Vein endothelial cell (primary cell): Measurements from ENCODE around the gene CA11. TPM values are rescaled to one million over a fixed set of nuclear protein-coding genes. Genes with fewer than 3 reads are reported as not detected.

ENCODE experiments used
- total RNA-seq: library from RNA; depleted of rRNA; stranded (reverse); fragments of >200 nt; gene quantifications from 2 replicates; pipeline ENCODE4 v1.2.3, GENCODE V29; 2012

CA11 gene
- 1.3 and 2.0 TPM in 2 replicates for total RNA-seq

GRCh38 chr19:48646001-48646721 is at the start of gene CA11:
Gene CA11 (minus strand): TSS chr19:48646187. CDS start chr19:48645632, 555 bp downstream.

GRCh38 chr19:48672994-48673393 is 27.0 kb upstream of the CA11 start, which contains the start of gene NTN5:
Gene NTN5 (minus strand): TSS chr19:48673017. CDS start chr19:48670986, 2,031 bp downstream.

GRCh38 chr19:48636859-48637448 is 9.0 kb downstream of the CA11 start, which contains the start of gene DBP:
Gene DBP (minus strand): TSS chr19:48637379. CDS start chr19:48636994, 385 bp downstream.

GRCh38 chr19:48618916-48619691 is 26.9 kb downstream of the CA11 start, which contains the start of the genes RPL18 and SPHK2:
Gene RPL18 (minus strand): TSS chr19:48619178. CDS start chr19:48619143, 35 bp downstream.
Gene SPHK2 (plus strand): TSS chr19:48619506. CDS start chr19:48620515, 1,009 bp downstream.

GRCh38 chr19:48614436-48615230 is 31.4 kb downstream of the CA11 start, which contains the start of gene FAM83E:
Gene FAM83E (minus strand): TSS chr19:48615076. CDS start chr19:48613372, 1,704 bp downstream.

GRCh38 chr19:48606463-48607358 is 39.3 kb downstream of the CA11 start, which contains the start of gene SPACA4:
Gene SPACA4 (plus strand): TSS chr19:48606742. CDS start chr19:48606979, 237 bp downstream.

Other genes with a start within 250 kb of the CA11 start
- gene GRWD1, start 200.2 kb downstream of the CA11 start, total RNA-seq: 43.8 and 59.7 TPM in 2 replicates
- 0.33 and 0.76 TPM in 2 replicates for gene KCNJ14, start 190.6 kb downstream of the CA11 start, total RNA-seq
- gene CYTH2, start 176.8 kb downstream of the CA11 start, total RNA-seq: 87.2 and 90.8 TPM in 2 replicates
- gene LMTK3, start 134.4 kb downstream of the CA11 start, total RNA-seq: under 0.01 and 0.10 TPM in 2 replicates
- gene SULT2B1, start 94.0 kb downstream of the CA11 start, total RNA-seq: not detected in 2 replicates
- gene SPACA4, start 39.4 kb downstream of the CA11 start, total RNA-seq: not detected in 2 replicates
- 0.33 TPM in 1 of 2 replicates, not detected in the other for gene FAM83E, start 31.1 kb downstream of the CA11 start, total RNA-seq
- gene RPL18, start 27.0 kb downstream of the CA11 start, total RNA-seq: 1,820 and 2,339 TPM in 2 replicates
- 11.4 and 15.2 TPM in 2 replicates for gene SPHK2, start 26.7 kb downstream of the CA11 start, total RNA-seq
- 0.57 and 2.0 TPM in 2 replicates for gene DBP, start 8.8 kb downstream of the CA11 start, total RNA-seq
- gene NTN5, start 26.8 kb upstream of the CA11 start, total RNA-seq: not detected in 2 replicates
- gene FUT2, start 49.8 kb upstream of the CA11 start, total RNA-seq: not detected in 2 replicates
- 0.33 and 0.38 TPM in 2 replicates for gene MAMSTR, start 73.5 kb upstream of the CA11 start, total RNA-seq
- gene RASIP1, start 94.4 kb upstream of the CA11 start, total RNA-seq: 88.4 and 127 TPM in 2 replicates
- under 0.01 and 0.29 TPM in 2 replicates for gene IZUMO1, start 100.7 kb upstream of the CA11 start, total RNA-seq
- 6.5 and 8.5 TPM in 2 replicates for gene FUT1, start 106.5 kb upstream of the CA11 start, total RNA-seq
- gene FGF21, start 109.3 kb upstream of the CA11 start, total RNA-seq: not detected in 2 replicates
- gene BCAT2, start 164.8 kb upstream of the CA11 start, total RNA-seq: 39.9 and 55.5 TPM in 2 replicates
- gene HSD17B14, start 190.3 kb upstream of the CA11 start, total RNA-seq: 0.98 and 3.5 TPM in 2 replicates
- 2.0 and 5.6 TPM in 2 replicates for gene PLEKHA4, start 222.4 kb upstream of the CA11 start, total RNA-seq
- 45.4 and 49.8 TPM in 2 replicates for gene PPP1R15A, start 226.2 kb upstream of the CA11 start, total RNA-seq